Neural cell (in vitro differentiated cells): ENCODE measurements around the gene ARHGEF4. TPM values are rescaled to one million over a fixed set of nuclear protein-coding genes. Genes with fewer than 3 reads are reported as not detected.

Experiments used
- H2AFZ ChIP-seq: fragments of 200-600, 300-800 bp; sonication (generic), shearing (Covaris generic); 2 replicates; pipeline ENCODE4 v1.6.0; 2014; ENCODE audit warnings: low read depth, mild to moderate bottlenecking, antibody characterized with exemption, low read length, moderate library complexity
- H3F3A ChIP-seq: fragments of 200-600 bp; shearing (Covaris generic); 2 replicates; pipeline ENCODE4 v1.6.1; 2016; ENCODE audit warnings: mild to moderate bottlenecking, moderate library complexity, mixed read lengths, antibody characterized with exemption, low read length; ENCODE audit not compliant: insufficient read depth, poor library complexity, severe bottlenecking
- H3K27ac ChIP-seq: fragments of 200-600, 300-800 bp; sonication (generic), shearing (Covaris generic); 2 replicates; pipeline ENCODE4 v1.5.1; 2014; ENCODE audit warnings: mild to moderate bottlenecking, low read length, moderate library complexity
- H3K27me3 ChIP-seq: fragments of 300-800, 200-600 bp; sonication (generic), shearing (Covaris generic); 2 replicates; pipeline ENCODE4 v1.6.0; 2014; ENCODE audit warnings: mild to moderate bottlenecking, low read depth, low read length, moderate library complexity; ENCODE audit not compliant: insufficient read depth
- H3K36me3 ChIP-seq: fragments of 300-800, 200-600 bp; sonication (generic), shearing (Covaris generic); 2 replicates; pipeline ENCODE4 v1.5.1; 2014; ENCODE audit warnings: mild to moderate bottlenecking, antibody characterized with exemption, low read length, moderate library complexity; ENCODE audit not compliant: insufficient read depth
- H3K4me2 ChIP-seq: fragments of 300-800, 200-600 bp; sonication (generic), shearing (Covaris generic); 2 replicates; pipeline ENCODE4 v1.6.0; 2014; ENCODE audit warnings: mild to moderate bottlenecking, low read length
- H3K4me3 ChIP-seq: fragments of 300-800, 200-600 bp; sonication (generic), shearing (Covaris generic); 2 replicates; pipeline ENCODE4 v1.5.1; 2014; ENCODE audit warnings: mild to moderate bottlenecking, low read length, moderate library complexity
- H3K79me2 ChIP-seq: fragments of 200-600 bp; shearing (Covaris generic); replicated peaks from 2 replicates; pipeline ENCODE4 v1.6.0; 2014; ENCODE audit warnings: mild to moderate bottlenecking, low read length, moderate library complexity; ENCODE audit not compliant: insufficient read depth
- H3K9ac ChIP-seq: fragments of 300-800, 200-600 bp; sonication (generic), shearing (Covaris generic); 2 replicates; pipeline ENCODE4 v1.6.1; 2016; ENCODE audit warnings: mild to moderate bottlenecking, low read length, mixed read lengths
- H3K9me2 ChIP-seq: fragments of 200-600 bp; shearing (Covaris generic); 2 replicates; pipeline ENCODE4 v1.6.1; 2016; ENCODE audit warnings: mild to moderate bottlenecking, low read length, mixed read lengths; ENCODE audit not compliant: insufficient read depth
- H3K9me3 ChIP-seq: fragments of 200-600, 300-800 bp; sonication (generic), shearing (Covaris generic); 2 replicates; pipeline ENCODE4 v1.6.1; 2016; ENCODE audit warnings: mild to moderate bottlenecking, mixed run types, low read length, moderate library complexity, mixed read lengths
- H4K20me1 ChIP-seq: fragments of 200-600 bp; shearing (Covaris generic); 2 replicates; pipeline ENCODE4 v1.6.1; 2016; ENCODE audit warnings: mild to moderate bottlenecking, mixed run types; ENCODE audit not compliant: insufficient read depth
- EP300 ChIP-seq: fragments of 450-650 bp; conservative IDR thresholded peaks from 2 replicates; pipeline ENCODE4 v1.6.1; 2014; ENCODE audit warnings: antibody characterized with exemption, mild to moderate bottlenecking, moderate library complexity; ENCODE audit not compliant: poor library complexity, severe bottlenecking
- EZH2 ChIP-seq: fragments of 200-600, 300-800 bp; shearing (Covaris generic), sonication (generic); IDR thresholded peaks from 2 replicates; pipeline ENCODE4 v1.6.1; 2014; ENCODE audit warnings: antibody characterized with exemption, low read length, borderline replicate concordance, mild to moderate bottlenecking; ENCODE audit not compliant: insufficient read depth, poor library complexity, severe bottlenecking
- MXI1 ChIP-seq: fragments of 450-650 bp; conservative IDR thresholded peaks from 2 replicates; pipeline ENCODE4 v1.6.1; 2014; ENCODE audit warnings: antibody characterized with exemption, mild to moderate bottlenecking; ENCODE audit not compliant: poor library complexity, severe bottlenecking
- POLR2AphosphoS5 ChIP-seq: IDR thresholded peaks from 2 replicates; pipeline ENCODE4 v1.6.1; 2012
- RAD21 ChIP-seq: fragments of 450-650 bp; conservative IDR thresholded peaks from 2 replicates; pipeline ENCODE4 v1.6.1; 2014; ENCODE audit warnings: antibody characterized with exemption, mild to moderate bottlenecking, moderate library complexity
- SMC3 ChIP-seq: fragments of 450-650 bp; conservative IDR thresholded peaks from 2 replicates; pipeline ENCODE4 v1.6.1; 2014; ENCODE audit warnings: antibody characterized with exemption, mild to moderate bottlenecking, moderate library complexity; ENCODE audit not compliant: poor library complexity
- TAF1 ChIP-seq: IDR thresholded peaks from 2 replicates; pipeline ENCODE4 v1.6.1; 2012; ENCODE audit warnings: low read depth
- polyA plus RNA-seq: library from polyadenylated mRNA; depleted of rRNA; stranded (reverse); fragments of >200 nt; gene quantifications from 2 replicates; pipeline ENCODE4 v1.2.3, GENCODE V29; 2014
- TF ChIP-seq, protein P1 (sequence below): fragments of 450-650 bp; IDR thresholded peaks from 2 replicates; pipeline ENCODE4 v1.5.1; 2014; ENCODE audit warnings: antibody characterized with exemption, mild to moderate bottlenecking, moderate library complexity; ENCODE audit not compliant: poor library complexity, severe bottlenecking
- TF ChIP-seq, protein P2 (sequence below): IDR thresholded peaks from 2 replicates; pipeline ENCODE4 v1.6.1; 2012; ENCODE audit warnings: borderline replicate concordance

ARHGEF4 gene
- polyA plus RNA-seq, 1 donor from 2014 or later: 45.9 TPM

DNA sequence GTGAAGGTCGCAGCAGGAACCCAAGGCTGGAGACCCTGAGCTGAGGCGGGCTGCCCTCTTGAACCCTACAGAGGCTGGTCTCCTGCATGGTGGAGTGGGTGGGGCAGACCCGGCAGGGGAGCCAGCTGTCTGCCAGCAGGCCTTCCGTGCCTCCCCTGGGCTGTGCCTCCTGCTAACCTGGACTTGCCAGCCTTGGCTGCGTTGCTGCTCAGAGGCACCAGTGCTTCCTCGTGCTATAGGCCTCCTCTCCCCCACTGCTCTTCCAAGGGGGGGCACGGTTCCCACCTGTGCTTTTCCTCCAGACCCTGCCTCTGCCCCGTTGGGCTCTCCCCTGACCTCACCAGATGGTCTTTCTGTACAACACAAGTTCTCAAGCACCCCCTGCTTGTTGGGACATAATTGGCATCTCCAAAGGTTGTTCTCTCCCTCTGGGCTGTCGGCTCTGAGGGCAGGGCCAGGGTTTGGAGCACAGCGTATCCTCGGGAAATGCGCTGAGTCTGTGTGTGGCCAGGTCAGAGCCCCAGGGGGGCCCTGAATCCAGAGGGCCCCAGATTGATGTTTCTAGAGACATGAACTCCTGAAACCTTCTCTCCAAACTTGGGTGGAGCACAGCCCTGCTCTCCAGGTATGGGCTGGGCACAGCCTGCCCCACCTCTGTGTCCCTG is 6.7 kb downstream of the ARHGEF4 start:
- H3K27me3 ChIP-seq: peaks cover 8% of the 10 kb centered on the region
- no peaks in the 10 kb centered on the region for H3K36me3 ChIP-seq
- no peak overlapping the region for H2AFZ ChIP-seq
- H3K4me3 ChIP-seq: no peak overlapping the region
- H3K9me2 ChIP-seq: no peaks in the 10 kb centered on the region
- TF ChIP-seq RAD21 (no peak), TAF1 (no peak)
- TF ChIP-seq, protein P1, sequence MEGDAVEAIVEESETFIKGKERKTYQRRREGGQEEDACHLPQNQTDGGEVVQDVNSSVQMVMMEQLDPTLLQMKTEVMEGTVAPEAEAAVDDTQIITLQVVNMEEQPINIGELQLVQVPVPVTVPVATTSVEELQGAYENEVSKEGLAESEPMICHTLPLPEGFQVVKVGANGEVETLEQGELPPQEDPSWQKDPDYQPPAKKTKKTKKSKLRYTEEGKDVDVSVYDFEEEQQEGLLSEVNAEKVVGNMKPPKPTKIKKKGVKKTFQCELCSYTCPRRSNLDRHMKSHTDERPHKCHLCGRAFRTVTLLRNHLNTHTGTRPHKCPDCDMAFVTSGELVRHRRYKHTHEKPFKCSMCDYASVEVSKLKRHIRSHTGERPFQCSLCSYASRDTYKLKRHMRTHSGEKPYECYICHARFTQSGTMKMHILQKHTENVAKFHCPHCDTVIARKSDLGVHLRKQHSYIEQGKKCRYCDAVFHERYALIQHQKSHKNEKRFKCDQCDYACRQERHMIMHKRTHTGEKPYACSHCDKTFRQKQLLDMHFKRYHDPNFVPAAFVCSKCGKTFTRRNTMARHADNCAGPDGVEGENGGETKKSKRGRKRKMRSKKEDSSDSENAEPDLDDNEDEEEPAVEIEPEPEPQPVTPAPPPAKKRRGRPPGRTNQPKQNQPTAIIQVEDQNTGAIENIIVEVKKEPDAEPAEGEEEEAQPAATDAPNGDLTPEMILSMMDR: no peak
- H3K79me2 ChIP-seq: no peaks in the 10 kb centered on the region
- H3F3A ChIP-seq: no peaks in the 10 kb centered on the region
- H3K27ac ChIP-seq: no peak overlapping the region
- H3K9ac ChIP-seq: no peak overlapping the region
- no peaks in the 10 kb centered on the region for H4K20me1 ChIP-seq
- H3K9me3 ChIP-seq: no peaks in the 10 kb centered on the region
- no peak overlapping the region for H3K4me2 ChIP-seq

DNA sequence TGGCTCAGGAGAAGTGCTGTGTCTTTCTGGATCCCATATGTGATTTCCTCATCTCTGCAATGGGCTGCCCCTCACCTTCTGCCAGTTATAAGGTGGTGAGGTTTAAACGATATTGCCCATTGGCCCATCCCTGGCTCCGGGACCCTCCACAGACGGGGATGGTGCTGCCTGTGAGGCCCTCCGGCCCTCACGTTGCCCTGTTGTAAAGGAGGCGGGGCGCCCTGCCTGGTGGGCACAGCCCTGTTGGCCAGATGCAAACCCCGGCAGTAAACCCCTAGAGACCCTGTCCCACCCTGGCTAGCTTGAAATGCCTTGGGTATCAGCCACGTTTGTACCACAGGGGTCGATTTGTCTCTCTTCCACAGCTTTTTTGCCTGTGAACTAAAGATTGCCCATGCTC is 7.4 kb downstream of the ARHGEF4 start:
- H3K9me3 ChIP-seq: no peaks in the 10 kb centered on the region
- TF ChIP-seq RAD21: no peak
- no peak for TF ChIP-seq EP300
- TF ChIP-seq, protein P1: no peak
- no peak for TF ChIP-seq EZH2
- no peak for TF ChIP-seq TAF1
- no peak for TF ChIP-seq POLR2AphosphoS5
- TF ChIP-seq SMC3: no peak
- no peak for TF ChIP-seq MXI1
- TF ChIP-seq, protein P2, sequence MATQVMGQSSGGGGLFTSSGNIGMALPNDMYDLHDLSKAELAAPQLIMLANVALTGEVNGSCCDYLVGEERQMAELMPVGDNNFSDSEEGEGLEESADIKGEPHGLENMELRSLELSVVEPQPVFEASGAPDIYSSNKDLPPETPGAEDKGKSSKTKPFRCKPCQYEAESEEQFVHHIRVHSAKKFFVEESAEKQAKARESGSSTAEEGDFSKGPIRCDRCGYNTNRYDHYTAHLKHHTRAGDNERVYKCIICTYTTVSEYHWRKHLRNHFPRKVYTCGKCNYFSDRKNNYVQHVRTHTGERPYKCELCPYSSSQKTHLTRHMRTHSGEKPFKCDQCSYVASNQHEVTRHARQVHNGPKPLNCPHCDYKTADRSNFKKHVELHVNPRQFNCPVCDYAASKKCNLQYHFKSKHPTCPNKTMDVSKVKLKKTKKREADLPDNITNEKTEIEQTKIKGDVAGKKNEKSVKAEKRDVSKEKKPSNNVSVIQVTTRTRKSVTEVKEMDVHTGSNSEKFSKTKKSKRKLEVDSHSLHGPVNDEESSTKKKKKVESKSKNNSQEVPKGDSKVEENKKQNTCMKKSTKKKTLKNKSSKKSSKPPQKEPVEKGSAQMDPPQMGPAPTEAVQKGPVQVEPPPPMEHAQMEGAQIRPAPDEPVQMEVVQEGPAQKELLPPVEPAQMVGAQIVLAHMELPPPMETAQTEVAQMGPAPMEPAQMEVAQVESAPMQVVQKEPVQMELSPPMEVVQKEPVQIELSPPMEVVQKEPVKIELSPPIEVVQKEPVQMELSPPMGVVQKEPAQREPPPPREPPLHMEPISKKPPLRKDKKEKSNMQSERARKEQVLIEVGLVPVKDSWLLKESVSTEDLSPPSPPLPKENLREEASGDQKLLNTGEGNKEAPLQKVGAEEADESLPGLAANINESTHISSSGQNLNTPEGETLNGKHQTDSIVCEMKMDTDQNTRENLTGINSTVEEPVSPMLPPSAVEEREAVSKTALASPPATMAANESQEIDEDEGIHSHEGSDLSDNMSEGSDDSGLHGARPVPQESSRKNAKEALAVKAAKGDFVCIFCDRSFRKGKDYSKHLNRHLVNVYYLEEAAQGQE: no peak
- no peaks in the 10 kb centered on the region for H3K9me2 ChIP-seq
- H4K20me1 ChIP-seq: no peaks in the 10 kb centered on the region
- H3K4me2 ChIP-seq: no peak overlapping the region
- H3K9ac ChIP-seq: no peak overlapping the region
- no peaks in the 10 kb centered on the region for H3K36me3 ChIP-seq
- no peak overlapping the region for H3K27ac ChIP-seq
- peaks cover 2% of the 10 kb centered on the region for H3K27me3 ChIP-seq
- no peak overlapping the region for H2AFZ ChIP-seq
- H3K79me2 ChIP-seq: no peaks in the 10 kb centered on the region
- H3K4me3 ChIP-seq: no peak overlapping the region
- no peaks in the 10 kb centered on the region for H3F3A ChIP-seq
